Activated CD8-positive, alpha-beta memory T cell treated with anti-CD3 and anti-CD28 coated beads, Interleukin-2, amount 50 U/mL, for 4 hours (primary cell): Measurements from ENCODE around the gene BST2.
"Not testable (repeated sequence)": the region's sequence is repeated elsewhere in the genome, so short reads cannot be mapped to it uniquely, and the experiment has no call there.

Experiments used
- DNase-seq: peaks from one replicate; pipeline ENCODE4 v3.0.0-alpha.2; 2020

Gene BST2

GRCh38 chr19:17385878-17386611, 19.4 kb downstream of the BST2 start:
- DNase-seq, result peak; percentile 65

GRCh38 chr19:17380426-17381138, 24.8 kb downstream of the BST2 start:
- DNase-seq, result no peak

GRCh38 chr19:17379221-17379631, 26.2 kb downstream of the BST2 start:
- DNase-seq, result no peak

- DNase-seq, result no peak
Measured at GRCh38 chr19:17378271-17378670, 27.2 kb downstream of the BST2 start.

GRCh38 chr19:17376935-17377600, 28.4 kb downstream of the BST2 start, which contains the start of gene PLVAP:
PLVAP (minus strand) TSS chr19:17377342; CDS start chr19:17377288, 54 bp downstream.
- DNase-seq, result no peak

GRCh38 chr19:17370026-17370587, 35.3 kb downstream of the BST2 start:
- no peak for DNase-seq

- no peak for DNase-seq
Measured at GRCh38 chr19:17365361-17365760, 40.1 kb downstream of the BST2 start.

GRCh38 chr19:17363852-17364605, 41.4 kb downstream of the BST2 start:
- DNase-seq, result not testable (repeated sequence)

- no peak for DNase-seq
Measured at GRCh38 chr19:17359905-17360800, 45.3 kb downstream of the BST2 start.

GRCh38 chr19:17358395-17358794, 47.0 kb downstream of the BST2 start:
- no peak for DNase-seq

GRCh38 chr19:17357724-17358123, 47.7 kb downstream of the BST2 start:
- DNase-seq, result no peak

- DNase-seq, result no peak
Measured at GRCh38 chr19:17357078-17357666, 48.3 kb downstream of the BST2 start.

GRCh38 chr19:17353386-17353785, 52.0 kb downstream of the BST2 start:
- DNase-seq, result no peak
